G401.6 (cell line): Measurements from ENCODE around the gene WEE1.
A peak's percentile ranks its signal among the peaks of the same experiment; 100 is the strongest.
"Not testable (repeated sequence)": the region's sequence is repeated elsewhere in the genome, so short reads cannot be mapped to it uniquely, and the experiment has no call there.

Experiments
- FAIRE-seq: peaks from 2 replicates; lab custom pipeline; 2012; peaks lifted over from hg19 to GRCh38; lab: Jason Lieb, UNC

The WEE1 gene

GRCh38 chr11:9600166-9600565, 26.7 kb downstream of the WEE1 start:
- FAIRE-seq, result no peak

- FAIRE-seq, result no peak
These were observed 27.2 kb downstream of the WEE1 start for GRCh38 chr11:9600644-9601036.

GRCh38 chr11:9601037-9601875, 27.8 kb downstream of the WEE1 start:
- FAIRE-seq, result no peak

GRCh38 chr11:9601876-9602199, 28.4 kb downstream of the WEE1 start:
- FAIRE-seq, result no peak

GRCh38 chr11:9603214-9603613, 29.7 kb downstream of the WEE1 start:
- not testable (repeated sequence) for FAIRE-seq

GRCh38 chr11:9604134-9604533, 30.7 kb downstream of the WEE1 start:
- no peak for FAIRE-seq

GRCh38 chr11:9605742-9606141, 32.3 kb downstream of the WEE1 start:
- no peak for FAIRE-seq

- FAIRE-seq, result no peak
These were observed 33.5 kb downstream of the WEE1 start for GRCh38 chr11:9606809-9607510.

GRCh38 chr11:9607511-9607899, 34.0 kb downstream of the WEE1 start:
- FAIRE-seq, result no peak

- no peak for FAIRE-seq
These were observed 35.7 kb downstream of the WEE1 start for GRCh38 chr11:9609002-9609759.

- FAIRE-seq, result no peak
These were observed 36.4 kb downstream of the WEE1 start for GRCh38 chr11:9609841-9610240.

- FAIRE-seq, result peak; percentile 96
These were observed 39.8 kb downstream of the WEE1 start for GRCh38 chr11:9613118-9613829.

- FAIRE-seq, result peak; percentile 60
These were observed 40.6 kb downstream of the WEE1 start for GRCh38 chr11:9613830-9614762.

GRCh38 chr11:9615031-9615451, 41.6 kb downstream of the WEE1 start:
- no peak for FAIRE-seq

GRCh38 chr11:9616042-9616675, 42.7 kb downstream of the WEE1 start:
- no peak for FAIRE-seq

GRCh38 chr11:9616858-9617257, 43.4 kb downstream of the WEE1 start:
- no peak for FAIRE-seq

GRCh38 chr11:9617940-9618339, 44.5 kb downstream of the WEE1 start:
- FAIRE-seq, result no peak

GRCh38 chr11:9619004-9619403, 45.5 kb downstream of the WEE1 start:
- FAIRE-seq, result no peak

- no peak for FAIRE-seq
These were observed 46.5 kb downstream of the WEE1 start for GRCh38 chr11:9619971-9620370.

GRCh38 chr11:9622353-9622752, 48.9 kb downstream of the WEE1 start:
- FAIRE-seq, result not testable (repeated sequence)

- FAIRE-seq, result not testable (repeated sequence)
These were observed 49.6 kb downstream of the WEE1 start for GRCh38 chr11:9623053-9623452.
